ENCODE measurements around the gene RAC3.

Gene RAC3

GRCh38 chr17:82053556-82054263 is 22.2 kb downstream of the RAC3 start:
- Mint-ChIP-seq H3K9me3 (no peaks in the 10 kb centered on the region), H3K36me3 (ENCODE audit: low read depth) (peaks cover 18% of the 10 kb centered on the region), H3K27me3 (ENCODE audit: low read depth) (no peaks in the 10 kb centered on the region), H3K4me1 (ENCODE audit: low read depth) (peaks cover 3% of the 10 kb centered on the region), H3K4me3 (peak overlapping the region; percentile 79), H3K27ac (no peak overlapping the region)
- DNase-seq (ENCODE audit: low spot score) = no peak

DNA sequence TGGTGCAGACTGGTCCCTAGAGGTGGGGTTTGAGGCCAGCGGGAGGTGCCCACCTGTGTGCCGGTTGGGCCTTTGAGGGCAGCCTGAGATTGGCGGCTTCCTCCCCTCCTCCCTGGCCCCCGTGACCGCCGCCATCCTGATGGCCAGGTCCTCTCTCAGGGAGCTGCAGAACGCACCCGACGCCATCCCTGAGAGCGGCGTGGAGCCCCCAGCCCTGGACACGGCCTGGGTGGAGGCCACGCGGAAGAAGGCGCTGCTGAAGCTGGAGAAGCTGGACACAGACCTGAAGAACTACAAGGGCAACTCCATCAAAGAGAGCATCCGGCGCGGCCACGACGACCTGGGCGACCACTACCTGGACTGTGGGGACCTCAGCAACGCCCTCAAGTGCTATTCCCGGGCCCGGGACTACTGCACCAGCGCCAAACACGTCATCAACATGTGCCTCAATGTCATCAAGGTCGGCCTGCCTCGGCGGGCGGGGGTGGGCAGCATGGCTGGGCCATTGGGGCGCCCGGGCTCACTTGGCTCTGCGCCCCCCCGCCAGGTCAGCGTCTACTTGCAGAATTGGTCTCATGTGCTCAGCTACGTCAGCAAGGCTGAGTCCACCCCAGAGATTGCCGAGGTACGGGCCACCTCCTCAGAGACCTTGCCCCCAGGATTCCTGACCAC is 23.0 kb downstream of the RAC3 start:
- no peaks in the 10 kb centered on the region for H3K27me3 Mint-ChIP-seq (ENCODE audit: low read depth)
- no peak overlapping the region for H3K27ac Mint-ChIP-seq
- H3K9me3 Mint-ChIP-seq = no peaks in the 10 kb centered on the region
- H3K4me3 Mint-ChIP-seq = no peak overlapping the region
- peaks cover 3% of the 10 kb centered on the region for H3K4me1 Mint-ChIP-seq (ENCODE audit: low read depth)
- DNase-seq (ENCODE audit: low spot score) = no peak
- H3K36me3 Mint-ChIP-seq (ENCODE audit: low read depth) = peaks cover 18% of the 10 kb centered on the region

GRCh38 chr17:82055023-82055964 is 23.8 kb downstream of the RAC3 start:
- H3K27me3 Mint-ChIP-seq (ENCODE audit: low read depth) = no peaks in the 10 kb centered on the region

GRCh38 chr17:82055965-82056728 is 24.7 kb downstream of the RAC3 start:
- Mint-ChIP-seq H3K27me3 (ENCODE audit: low read depth) (no peaks in the 10 kb centered on the region), H3K36me3 (ENCODE audit: low read depth) (peaks cover 22% of the 10 kb centered on the region), H3K4me3 (no peak overlapping the region), H3K9me3 (no peaks in the 10 kb centered on the region), H3K4me1 (ENCODE audit: low read depth) (peaks cover 3% of the 10 kb centered on the region), H3K27ac (no peak overlapping the region)
- DNase-seq (ENCODE audit: low spot score) = no peak

More at GRCh38 chr17:82055023-82055964, 23.8 kb downstream of the RAC3 start:
- H3K9me3 Mint-ChIP-seq = no peaks in the 10 kb centered on the region
- H3K4me3 Mint-ChIP-seq = no peak overlapping the region
- DNase-seq (ENCODE audit: low spot score) = no peak
- H3K36me3 Mint-ChIP-seq (ENCODE audit: low read depth) = peaks cover 22% of the 10 kb centered on the region
- H3K4me1 Mint-ChIP-seq (ENCODE audit: low read depth) = peaks cover 3% of the 10 kb centered on the region
- H3K27ac Mint-ChIP-seq = no peak overlapping the region

- H3K27ac Mint-ChIP-seq = no peak overlapping the region
- no peak overlapping the region for H3K4me3 Mint-ChIP-seq
Measured at GRCh38 chr17:82056729-82057621, 25.5 kb downstream of the RAC3 start.

DNA sequence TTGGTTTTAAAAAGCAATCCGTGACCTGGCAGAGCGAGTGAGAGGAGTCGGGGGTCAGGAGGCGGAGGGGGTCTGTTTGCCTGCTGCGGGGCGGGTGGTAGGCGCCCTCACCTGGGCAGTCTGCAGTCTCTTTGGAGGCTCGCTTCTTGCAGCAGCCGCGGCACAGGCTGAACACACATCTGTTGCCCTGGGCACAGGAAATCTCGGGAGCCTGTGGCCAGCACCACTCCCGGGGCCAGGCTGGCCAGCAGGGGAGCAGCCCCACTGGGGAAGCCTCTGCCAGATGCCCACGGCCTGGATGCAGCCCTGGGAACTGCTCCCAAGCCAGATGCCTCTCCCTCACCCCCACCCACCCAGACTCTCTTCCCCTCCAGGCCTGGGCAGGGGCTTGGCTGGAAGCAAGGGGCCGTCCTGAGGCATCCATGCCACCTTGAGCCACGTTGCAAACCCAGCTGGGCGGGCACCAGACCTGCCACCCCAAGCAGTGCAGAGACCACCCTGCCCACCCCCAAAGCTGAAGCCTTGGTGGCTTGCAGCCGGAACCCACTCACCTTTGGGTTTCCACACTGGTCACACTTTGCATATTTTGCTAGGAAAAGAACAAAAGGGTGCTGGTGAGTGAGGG is 26.9 kb downstream of the RAC3 start:
- no peak overlapping the region for H3K27ac Mint-ChIP-seq
- H3K36me3 Mint-ChIP-seq (ENCODE audit: low read depth) = peaks cover 21% of the 10 kb centered on the region

More at GRCh38 chr17:82056729-82057621, 25.5 kb downstream of the RAC3 start:
- Mint-ChIP-seq H3K36me3 (ENCODE audit: low read depth) (peaks cover 22% of the 10 kb centered on the region), H3K4me1 (ENCODE audit: low read depth) (peaks cover 3% of the 10 kb centered on the region), H3K9me3 (no peaks in the 10 kb centered on the region), H3K27me3 (ENCODE audit: low read depth) (no peaks in the 10 kb centered on the region)
- no peak for DNase-seq (ENCODE audit: low spot score)

DNA sequence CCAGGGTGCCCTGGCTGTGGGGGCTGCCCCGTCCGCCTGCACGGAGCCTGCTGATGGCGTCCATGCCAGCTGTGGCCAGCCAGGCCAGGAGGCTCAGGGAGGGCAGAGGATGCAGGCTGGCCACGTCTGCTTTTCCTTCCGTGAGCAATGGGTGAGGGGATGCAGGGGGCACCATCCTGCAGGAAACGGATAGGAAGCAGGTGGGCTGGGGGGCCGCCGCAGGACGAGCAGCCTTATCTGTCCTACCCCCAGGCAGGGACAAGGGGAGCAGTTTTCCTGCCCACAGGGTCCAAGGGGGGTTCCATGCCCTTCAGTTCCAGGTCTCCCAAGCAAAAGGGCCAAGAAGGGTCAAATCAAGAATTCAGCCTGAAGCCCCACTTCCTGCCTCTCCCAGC is 27.4 kb downstream of the RAC3 start:
- no peaks in the 10 kb centered on the region for H3K4me1 Mint-ChIP-seq (ENCODE audit: low read depth)
- H3K27ac Mint-ChIP-seq = no peak overlapping the region
- peaks cover 21% of the 10 kb centered on the region for H3K36me3 Mint-ChIP-seq (ENCODE audit: low read depth)
- no peak overlapping the region for H3K4me3 Mint-ChIP-seq
- no peaks in the 10 kb centered on the region for H3K27me3 Mint-ChIP-seq (ENCODE audit: low read depth)
- no peaks in the 10 kb centered on the region for H3K9me3 Mint-ChIP-seq
- DNase-seq (ENCODE audit: low spot score) = no peak

More for the DNA sequence above, 26.9 kb downstream of the RAC3 start:
- Mint-ChIP-seq H3K9me3 (no peaks in the 10 kb centered on the region), H3K27me3 (ENCODE audit: low read depth) (no peaks in the 10 kb centered on the region), H3K4me3 (no peak overlapping the region), H3K4me1 (ENCODE audit: low read depth) (peaks cover 2% of the 10 kb centered on the region)
- no peak for DNase-seq (ENCODE audit: low spot score)

GRCh38 chr17:82059272-82060000 is 28.0 kb downstream of the RAC3 start:
- peaks cover 1% of the 10 kb centered on the region for H3K4me1 Mint-ChIP-seq (ENCODE audit: low read depth)
- H3K36me3 Mint-ChIP-seq (ENCODE audit: low read depth) = peaks cover 21% of the 10 kb centered on the region
- H3K4me3 Mint-ChIP-seq = no peak overlapping the region
- no peaks in the 10 kb centered on the region for H3K27me3 Mint-ChIP-seq (ENCODE audit: low read depth)
- H3K9me3 Mint-ChIP-seq = no peaks in the 10 kb centered on the region
- no peak for DNase-seq (ENCODE audit: low spot score)
- no peak overlapping the region for H3K27ac Mint-ChIP-seq

GRCh38 chr17:82060001-82060380 is 28.5 kb downstream of the RAC3 start:
- H3K27ac Mint-ChIP-seq = peak overlapping the region; percentile 36
- H3K9me3 Mint-ChIP-seq = no peaks in the 10 kb centered on the region
- H3K36me3 Mint-ChIP-seq (ENCODE audit: low read depth) = peaks cover 19% of the 10 kb centered on the region
- H3K27me3 Mint-ChIP-seq (ENCODE audit: low read depth) = no peaks in the 10 kb centered on the region
- no peak overlapping the region for H3K4me3 Mint-ChIP-seq
- DNase-seq (ENCODE audit: low spot score) = no peak
- peaks cover 1% of the 10 kb centered on the region for H3K4me1 Mint-ChIP-seq (ENCODE audit: low read depth)

GRCh38 chr17:82060614-82061013 is 29.1 kb downstream of the RAC3 start:
- Mint-ChIP-seq H3K36me3 (ENCODE audit: low read depth) (peaks cover 15% of the 10 kb centered on the region), H3K27ac (no peak overlapping the region), H3K4me3 (no peak overlapping the region), H3K9me3 (no peaks in the 10 kb centered on the region), H3K27me3 (ENCODE audit: low read depth) (no peaks in the 10 kb centered on the region), H3K4me1 (ENCODE audit: low read depth) (peaks cover 1% of the 10 kb centered on the region)
- DNase-seq (ENCODE audit: low spot score) = no peak

GRCh38 chr17:82061047-82061925 is 29.8 kb downstream of the RAC3 start:
- Mint-ChIP-seq H3K9me3 (no peaks in the 10 kb centered on the region), H3K4me1 (ENCODE audit: low read depth) (peaks cover 1% of the 10 kb centered on the region), H3K36me3 (ENCODE audit: low read depth) (peaks cover 11% of the 10 kb centered on the region), H3K27ac (no peak overlapping the region), H3K27me3 (ENCODE audit: low read depth) (no peaks in the 10 kb centered on the region), H3K4me3 (no peak overlapping the region)
- no peak for DNase-seq (ENCODE audit: low spot score)
